ENCODE data around the gene THEMIS. TPM values are rescaled to one million over a fixed set of nuclear protein-coding genes. Genes with fewer than 3 reads are reported as not detected.

The THEMIS gene, protein sequence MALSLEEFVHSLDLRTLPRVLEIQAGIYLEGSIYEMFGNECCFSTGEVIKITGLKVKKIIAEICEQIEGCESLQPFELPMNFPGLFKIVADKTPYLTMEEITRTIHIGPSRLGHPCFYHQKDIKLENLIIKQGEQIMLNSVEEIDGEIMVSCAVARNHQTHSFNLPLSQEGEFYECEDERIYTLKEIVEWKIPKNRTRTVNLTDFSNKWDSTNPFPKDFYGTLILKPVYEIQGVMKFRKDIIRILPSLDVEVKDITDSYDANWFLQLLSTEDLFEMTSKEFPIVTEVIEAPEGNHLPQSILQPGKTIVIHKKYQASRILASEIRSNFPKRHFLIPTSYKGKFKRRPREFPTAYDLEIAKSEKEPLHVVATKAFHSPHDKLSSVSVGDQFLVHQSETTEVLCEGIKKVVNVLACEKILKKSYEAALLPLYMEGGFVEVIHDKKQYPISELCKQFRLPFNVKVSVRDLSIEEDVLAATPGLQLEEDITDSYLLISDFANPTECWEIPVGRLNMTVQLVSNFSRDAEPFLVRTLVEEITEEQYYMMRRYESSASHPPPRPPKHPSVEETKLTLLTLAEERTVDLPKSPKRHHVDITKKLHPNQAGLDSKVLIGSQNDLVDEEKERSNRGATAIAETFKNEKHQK
- under 1 TPM in 2 of 4 donors, not detected in 2; 0.10 to 0.15 TPM for total RNA-seq

DNA sequence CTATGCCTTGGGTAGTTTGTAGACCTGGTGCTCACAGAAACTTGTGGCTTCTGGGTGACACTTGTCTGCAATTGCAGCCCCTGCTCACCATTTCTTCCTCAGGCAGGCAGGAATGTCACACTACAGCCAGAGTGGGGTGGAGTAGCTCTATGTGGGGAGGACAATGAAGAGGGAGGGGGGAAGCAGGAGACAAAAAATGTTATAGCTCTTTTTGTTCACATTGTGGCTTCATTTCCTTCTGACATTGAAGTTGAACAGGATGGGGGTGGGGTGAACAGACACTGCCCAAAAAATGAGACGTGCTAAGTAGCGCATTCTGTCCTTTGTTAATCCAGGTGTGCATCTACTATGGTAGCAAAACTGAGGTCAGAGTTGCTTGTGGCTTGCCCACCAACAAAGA, at the start of gene THEMIS:
Gene THEMIS, minus strand, starts transcription at position 124 of the 400 bp plus-strand sequence. CDS start 126 bp downstream, outside the sequence.
- no peaks in the 10 kb centered on the region for H3K9me3 ChIP-seq
- in situ Hi-C loops (cut with MboI; ENCODE audit: low sequenced_read_pairs in 4 of 4) (no loop called here), intact Hi-C loops (cut with DNase I; ENCODE audit: low total_unique reads) (no loop called here)
- TF ChIP-seq, protein P1, sequence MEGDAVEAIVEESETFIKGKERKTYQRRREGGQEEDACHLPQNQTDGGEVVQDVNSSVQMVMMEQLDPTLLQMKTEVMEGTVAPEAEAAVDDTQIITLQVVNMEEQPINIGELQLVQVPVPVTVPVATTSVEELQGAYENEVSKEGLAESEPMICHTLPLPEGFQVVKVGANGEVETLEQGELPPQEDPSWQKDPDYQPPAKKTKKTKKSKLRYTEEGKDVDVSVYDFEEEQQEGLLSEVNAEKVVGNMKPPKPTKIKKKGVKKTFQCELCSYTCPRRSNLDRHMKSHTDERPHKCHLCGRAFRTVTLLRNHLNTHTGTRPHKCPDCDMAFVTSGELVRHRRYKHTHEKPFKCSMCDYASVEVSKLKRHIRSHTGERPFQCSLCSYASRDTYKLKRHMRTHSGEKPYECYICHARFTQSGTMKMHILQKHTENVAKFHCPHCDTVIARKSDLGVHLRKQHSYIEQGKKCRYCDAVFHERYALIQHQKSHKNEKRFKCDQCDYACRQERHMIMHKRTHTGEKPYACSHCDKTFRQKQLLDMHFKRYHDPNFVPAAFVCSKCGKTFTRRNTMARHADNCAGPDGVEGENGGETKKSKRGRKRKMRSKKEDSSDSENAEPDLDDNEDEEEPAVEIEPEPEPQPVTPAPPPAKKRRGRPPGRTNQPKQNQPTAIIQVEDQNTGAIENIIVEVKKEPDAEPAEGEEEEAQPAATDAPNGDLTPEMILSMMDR (IDR thresholded peaks at IDR 0.05 in 4 of 5, conservative IDR thresholded peaks at IDR 0.05 in 1 of 5) = no peak
- TF ChIP-seq POLR2A (IDR thresholded peaks at IDR 0.05) = no peak
- H3K27me3 ChIP-seq = no peaks in the 10 kb centered on the region
- no peaks in the 10 kb centered on the region for H3K36me3 ChIP-seq
- H3K4me1 ChIP-seq = no peaks in the 10 kb centered on the region
- no peak for ATAC-seq
- no peak within 1 kb of the TSS for H3K4me3 ChIP-seq
- DNase-seq = no peak
- H3K27ac ChIP-seq = no peak within 1 kb of the TSS

DNA sequence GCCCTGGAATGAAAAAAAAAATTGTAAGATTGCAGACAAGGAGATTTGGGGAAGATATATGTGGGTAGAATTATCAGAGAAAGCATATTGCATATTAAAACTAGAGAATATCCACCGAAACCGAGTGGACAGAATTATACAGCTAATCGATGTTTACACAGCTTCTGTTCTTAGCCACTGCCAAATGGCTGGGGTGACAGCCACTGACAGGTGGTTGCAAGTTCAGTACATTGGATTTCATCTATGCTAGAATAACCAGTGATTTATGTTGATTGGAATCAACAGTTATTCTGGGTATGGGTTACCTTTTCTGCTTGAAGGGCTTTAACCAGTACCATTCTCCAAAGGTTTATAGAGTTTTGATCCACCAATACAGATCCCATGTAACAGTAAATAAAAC, 48.4 kb upstream of the THEMIS start:
- Histone ChIP-seq H3K4me1 (no peaks in the 10 kb centered on the region), H3K9me3 (no peaks in the 10 kb centered on the region), H3K4me3 (no peak overlapping the region), H3K27ac (no peak overlapping the region), H3K36me3 (no peaks in the 10 kb centered on the region), H3K27me3 (no peaks in the 10 kb centered on the region)
- TF ChIP-seq, protein P1 (IDR thresholded peaks at IDR 0.05 in 4 of 5, conservative IDR thresholded peaks at IDR 0.05 in 1 of 5) = no peak
- no peak for TF ChIP-seq POLR2A (IDR thresholded peaks at IDR 0.05)
- ATAC-seq = no peak
- in situ Hi-C loops (cut with MboI; ENCODE audit: low sequenced_read_pairs in 4 of 4) = no loop called here
- DNase-seq = no peak
- intact Hi-C loops (cut with DNase I; ENCODE audit: low total_unique reads) = no loop called here

DNA sequence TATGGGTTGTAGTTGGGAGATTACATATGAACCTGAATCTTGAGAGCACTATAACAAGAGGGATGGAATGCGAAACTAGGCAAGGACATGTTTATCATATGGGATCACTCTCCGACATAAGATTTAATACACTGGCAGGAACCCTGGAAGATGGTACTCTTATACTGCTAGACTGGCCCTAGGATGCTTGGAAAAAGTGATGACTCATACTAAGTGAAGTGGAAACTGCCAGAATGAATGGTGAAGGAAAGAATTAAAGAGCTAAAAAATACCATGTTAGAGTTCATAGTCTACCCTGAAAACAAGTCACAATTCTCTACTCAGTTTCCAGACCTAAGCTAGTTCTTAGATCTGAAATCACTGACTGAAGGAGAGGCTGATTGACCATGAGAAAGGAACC, 45.5 kb upstream of the THEMIS start:
- no peaks in the 10 kb centered on the region for H3K27me3 ChIP-seq

DNA sequence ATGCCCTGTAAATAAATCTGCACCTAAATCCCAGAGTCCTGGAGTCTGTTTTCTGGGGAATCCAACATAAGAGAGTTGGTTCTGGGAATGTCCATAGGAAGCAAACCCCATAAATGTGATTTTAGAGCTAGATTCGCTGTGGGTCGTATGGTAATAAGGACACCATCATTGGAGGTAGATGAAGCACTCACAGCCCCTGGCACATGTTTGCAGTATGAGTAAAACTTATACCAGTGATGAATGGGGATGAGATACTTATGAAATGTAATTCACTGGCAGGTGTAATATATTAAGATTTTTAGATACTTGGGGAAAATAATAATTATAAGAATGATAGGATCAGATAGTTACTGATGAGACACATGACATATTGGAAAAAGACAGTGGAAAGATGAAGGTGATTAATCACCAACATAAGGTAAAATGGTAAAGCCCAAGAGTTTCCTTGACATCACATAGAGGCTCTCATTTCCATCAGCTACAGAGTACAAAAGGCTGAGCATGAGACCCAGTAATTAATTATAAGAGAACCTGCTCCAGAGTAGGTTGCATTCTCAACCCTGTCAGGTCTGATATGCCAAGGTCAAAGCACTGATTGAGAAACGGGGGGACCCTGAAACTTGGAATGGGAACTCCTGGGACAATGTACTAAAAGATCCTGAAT, 44.7 kb upstream of the THEMIS start:
- Histone ChIP-seq H3K27ac (no peak overlapping the region), H3K9me3 (no peaks in the 10 kb centered on the region), H3K4me1 (no peaks in the 10 kb centered on the region), H3K36me3 (no peaks in the 10 kb centered on the region), H3K27me3 (no peaks in the 10 kb centered on the region), H3K4me3 (no peak overlapping the region)
- DNase-seq (no peak), ATAC-seq (no peak)
- TF ChIP-seq, protein P1 (IDR thresholded peaks at IDR 0.05 in 4 of 5, conservative IDR thresholded peaks at IDR 0.05 in 1 of 5) = no peak
- no peak for TF ChIP-seq POLR2A (IDR thresholded peaks at IDR 0.05)
- intact Hi-C loops (cut with DNase I; ENCODE audit: low total_unique reads) = no loop called here
- in situ Hi-C loops (cut with MboI; ENCODE audit: low sequenced_read_pairs in 4 of 4) = no loop called here

More for the DNA sequence above, 45.5 kb upstream of the THEMIS start:
- TF ChIP-seq, protein P1 (IDR thresholded peaks at IDR 0.05 in 4 of 5, conservative IDR thresholded peaks at IDR 0.05 in 1 of 5) = no peak
- TF ChIP-seq POLR2A (IDR thresholded peaks at IDR 0.05) = no peak
- Histone ChIP-seq H3K9me3 (no peaks in the 10 kb centered on the region), H3K4me3 (no peak overlapping the region), H3K27ac (no peak overlapping the region), H3K4me1 (no peaks in the 10 kb centered on the region), H3K36me3 (no peaks in the 10 kb centered on the region)
- intact Hi-C loops (cut with DNase I; ENCODE audit: low total_unique reads) (no loop called here), in situ Hi-C loops (cut with MboI; ENCODE audit: low sequenced_read_pairs in 4 of 4) (no loop called here)
- ATAC-seq (no peak), DNase-seq (no peak)
